ENCODE measurements around the gene AGER. TPM values are rescaled to one million over a fixed set of nuclear protein-coding genes. Genes with fewer than 3 reads are reported as not detected.

The AGER gene
- total and polyA plus RNA-seq, 2 donors (not counting 3 experiments of a cell fraction or from before 2014, with no cell fraction given): 5.1 to 18.5 TPM

- no peaks in the 10 kb centered on the region for H3K27me3 ChIP-seq (ENCODE audit: control insufficient read depth in 2 of 2, insufficient read depth in 2 of 2, low read length in 2 of 2)
- intact Hi-C loops (cut with micrococcal nuclease): loop anchor here (10.0 kb wide), 2 partner anchors 148 to 528 kb away; partner anchors contain the start of genes C6orf47, CSNK2B, GPANK1 and LY6G5B
- peak within 1 kb of the TSS; percentile 64 for H3K9ac ChIP-seq (replicated peaks; ENCODE audit: extremely low read depth, insufficient read depth, low read length)
- peak within 1 kb of the TSS in 2 of 3 experiments; percentile 15 to 17 for H3K4me3 ChIP-seq (replicated peaks in 1 of 3; ENCODE audit: insufficient read depth in 1 of 3, low read depth in 1 of 3, low read length in 3 of 3)
- peak within 1 kb of the TSS; percentile 53 for H2AFZ ChIP-seq (ENCODE audit: low read depth, low read length)
- no peaks in the 10 kb centered on the region for H3K9me1 ChIP-seq (replicated peaks; ENCODE audit: control insufficient read depth, extremely low read depth, insufficient read depth, low read length)
- TF ChIP-seq GATA2 (IDR thresholded peaks at IDR 0.05; ENCODE audit: insufficient read depth, insufficient read length, low read depth, low read length) (no peak), MYC (IDR thresholded peaks at IDR 0.05; ENCODE audit: low read depth, low read length) (no peak), FOS (IDR thresholded peaks at IDR 0.05; ENCODE audit: borderline replicate concordance, insufficient read depth, low read length) (no peak), POLR2AphosphoS5 (IDR thresholded peaks at IDR 0.05; ENCODE audit: insufficient read depth, low read depth, low read length) (peak; percentile 44), POLR2A (IDR thresholded peaks at IDR 0.05; ENCODE audit: low read depth, low read length) (peak; percentile 62), EZH2 (IDR thresholded peaks at IDR 0.05; ENCODE audit: borderline replicate concordance, low read depth, low read length, severe bottlenecking) (no peak), JUN (IDR thresholded peaks at IDR 0.05; ENCODE audit: borderline replicate concordance, insufficient read depth, insufficient read length, low read depth) (no peak)
- TF ChIP-seq, protein P1, sequence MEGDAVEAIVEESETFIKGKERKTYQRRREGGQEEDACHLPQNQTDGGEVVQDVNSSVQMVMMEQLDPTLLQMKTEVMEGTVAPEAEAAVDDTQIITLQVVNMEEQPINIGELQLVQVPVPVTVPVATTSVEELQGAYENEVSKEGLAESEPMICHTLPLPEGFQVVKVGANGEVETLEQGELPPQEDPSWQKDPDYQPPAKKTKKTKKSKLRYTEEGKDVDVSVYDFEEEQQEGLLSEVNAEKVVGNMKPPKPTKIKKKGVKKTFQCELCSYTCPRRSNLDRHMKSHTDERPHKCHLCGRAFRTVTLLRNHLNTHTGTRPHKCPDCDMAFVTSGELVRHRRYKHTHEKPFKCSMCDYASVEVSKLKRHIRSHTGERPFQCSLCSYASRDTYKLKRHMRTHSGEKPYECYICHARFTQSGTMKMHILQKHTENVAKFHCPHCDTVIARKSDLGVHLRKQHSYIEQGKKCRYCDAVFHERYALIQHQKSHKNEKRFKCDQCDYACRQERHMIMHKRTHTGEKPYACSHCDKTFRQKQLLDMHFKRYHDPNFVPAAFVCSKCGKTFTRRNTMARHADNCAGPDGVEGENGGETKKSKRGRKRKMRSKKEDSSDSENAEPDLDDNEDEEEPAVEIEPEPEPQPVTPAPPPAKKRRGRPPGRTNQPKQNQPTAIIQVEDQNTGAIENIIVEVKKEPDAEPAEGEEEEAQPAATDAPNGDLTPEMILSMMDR (IDR thresholded peaks at IDR 0.05; ENCODE audit: extremely low read depth in 1 of 2, insufficient read depth in 1 of 2, low read depth in 1 of 2, low read length in 2 of 2): no peak
- TF ChIP-seq, protein P2, sequence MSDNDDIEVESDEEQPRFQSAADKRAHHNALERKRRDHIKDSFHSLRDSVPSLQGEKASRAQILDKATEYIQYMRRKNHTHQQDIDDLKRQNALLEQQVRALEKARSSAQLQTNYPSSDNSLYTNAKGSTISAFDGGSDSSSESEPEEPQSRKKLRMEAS (IDR thresholded peaks at IDR 0.05; ENCODE audit: insufficient read depth, insufficient read length): no peak
- H3K4me1 ChIP-seq (ENCODE audit: control insufficient read depth, extremely low read depth, insufficient read depth, low read length): peaks cover 50% of the 10 kb centered on the region
- dilution Hi-C loops (cut with MboI; ENCODE audit: extremely low pct_ligation_motif_present, low sequenced_read_pairs): no loop called here
- no TSS peak for BruUV-seq (replicated peaks)
- ChIA-PET CTCF (interaction anchor here (0.7 to 1.3 kb wide), 5 partner anchors 13 to 77 kb away, joined by 3 to 9 read pairs (median 3); partner anchors contain the start of gene FKBPL), POLR2A (no interaction called here)
- H3K79me2 ChIP-seq (ENCODE audit: control insufficient read depth, insufficient read depth, low read length): peaks cover 22% of the 10 kb centered on the region
- no peaks in the 10 kb centered on the region for H3K9me3 ChIP-seq (replicated peaks; ENCODE audit: control insufficient read depth, insufficient read depth, low read length)
- DNase-seq (ENCODE audit: low read depth, low spot score): peak; percentile 57
- peaks cover 0 to 5% of the 10 kb centered on the region in 2 experiments for H3K36me3 ChIP-seq (ENCODE audit: control insufficient read depth in 2 of 2, extremely low read depth in 1 of 2, insufficient read depth in 2 of 2, low read length in 2 of 2)
- H3K27ac ChIP-seq (ENCODE audit: insufficient read depth, low read depth, low read length): peak within 1 kb of the TSS; percentile 78
- no peaks in the 10 kb centered on the region for H4K20me1 ChIP-seq (replicated peaks; ENCODE audit: control insufficient read depth, extremely low read depth, insufficient read depth, low read length)
- H3K4me2 ChIP-seq (ENCODE audit: insufficient read depth, low read length): peak within 1 kb of the TSS; percentile 76
- FAIRE-seq: peak; percentile 72
Measured at GRCh38 chr6:32192608-32193039, 8.6 kb upstream of the AGER start, which contains the start of gene GPSM3. TSS of gene GPSM3 (minus strand) at chr6:32192643. CDS start at chr6:32192513, 130 bp downstream.

All from endothelial cell of umbilical vein (primary cell).